Prostate gland (tissue), 2 donors: ENCODE measurements around the gene ANXA4.

ENCODE experiments used
- CTCF ChIP-seq, 4 experiments: fragments of 200-600 bp in 2 of 4; fragments of 450-650 bp in 2 of 4; sonication (generic) in 2 of 4; IDR thresholded peaks; 1 replicate in 3 of 4; 2 replicates in 1 of 4; pipeline ENCODE4 v1.5.1; 2016 to 2019; ENCODE audit warnings: antibody characterized with exemption in 4 of 4, mild to moderate bottlenecking in 2 of 4, moderate library complexity in 2 of 4
- POLR2A ChIP-seq: fragments of 450-650 bp; IDR thresholded peaks from one replicate; pipeline ENCODE4 v1.6.1; 2016; ENCODE audit warnings: antibody characterized with exemption, mild to moderate bottlenecking
- POLR2AphosphoS5 ChIP-seq: sonication (generic); formaldehyde crosslinking; IDR thresholded peaks from one replicate; pipeline ENCODE4 v1.6.1; 2017; ENCODE audit warnings: antibody characterized with exemption

GRCh38 chr2:69776886-69777785 lies 35.2 kb downstream of the ANXA4 start:
- TF ChIP-seq POLR2A (no peak), CTCF (IDR thresholded peaks at IDR 0.05) (no peak), POLR2AphosphoS5 (no peak)
